Body of pancreas (tissue), 4 donors: ENCODE measurements around the gene GALNT16.
A peak's percentile ranks its signal among the peaks of the same experiment; 100 is the strongest.

ENCODE experiments used
- CTCF ChIP-seq, 7 experiments: fragments of 450-650 bp in 4 of 7; fragments of 200-600 bp in 3 of 7; sonication (generic) in 3 of 7; IDR thresholded peaks; one replicate each; pipeline ENCODE4 v1.5.1; 2016 to 2019; ENCODE audit warnings: antibody characterized with exemption in 7 of 7
- POLR2A ChIP-seq, 3 donors: fragments of 450-650 bp; IDR thresholded peaks; one replicate each; pipeline ENCODE4 v1.6.1; 2016; ENCODE audit warnings: antibody characterized with exemption in 3 of 3, mild to moderate bottlenecking in 2 of 3

GRCh38 chr14:69363055-69363454 lies 103.1 kb downstream of the GALNT16 start:
- TF ChIP-seq CTCF (IDR thresholded peaks at IDR 0.05) (peak in 3 of 7 experiments; percentile 19 to 45 (median 34)), POLR2A (IDR thresholded peaks at IDR 0.05) (no peak)
